HG03439 (cell line): ENCODE measurements around the gene IL17RC.

ENCODE experiments used
- ATAC-seq: cut with Tn5 transposase; IDR thresholded peaks from one replicate; pipeline ENCODE4 v1.9.1; 2021; ENCODE audit warnings: mild to moderate bottlenecking, moderate library complexity; ENCODE audit not compliant: unreplicated experiment

IL17RC gene

GRCh38 chr3:9976721-9977709 lies 60.1 kb downstream of the IL17RC start:
- no peak for ATAC-seq

DNA sequence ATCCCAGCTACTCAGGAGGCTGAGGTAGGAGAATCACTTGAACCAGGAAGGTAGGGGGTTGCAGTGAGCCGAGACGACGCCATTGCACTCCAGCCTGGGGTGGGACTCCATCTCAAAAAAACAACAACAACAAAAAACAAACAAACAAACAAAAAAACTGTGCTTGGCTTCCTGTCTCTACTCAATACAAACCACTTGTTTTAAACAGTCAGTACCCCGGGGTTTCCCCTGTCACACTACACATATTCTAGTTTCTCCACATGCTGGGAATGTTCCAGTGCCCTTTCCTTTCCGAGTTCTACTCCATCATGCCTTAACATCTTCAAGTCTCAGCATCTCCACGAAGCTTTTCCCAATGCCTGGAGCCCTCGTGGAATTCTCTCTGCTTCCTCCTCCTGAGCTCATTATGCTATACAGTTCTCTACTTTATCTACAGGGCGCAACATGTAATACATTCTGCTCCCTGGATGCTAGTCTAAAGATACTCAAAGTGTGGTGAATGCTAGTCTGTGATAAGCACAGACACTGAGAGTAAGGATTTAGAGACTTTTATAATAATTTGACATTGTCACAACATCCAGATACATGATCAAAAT lies 61.9 kb downstream of the IL17RC start:
- no peak for ATAC-seq

DNA sequence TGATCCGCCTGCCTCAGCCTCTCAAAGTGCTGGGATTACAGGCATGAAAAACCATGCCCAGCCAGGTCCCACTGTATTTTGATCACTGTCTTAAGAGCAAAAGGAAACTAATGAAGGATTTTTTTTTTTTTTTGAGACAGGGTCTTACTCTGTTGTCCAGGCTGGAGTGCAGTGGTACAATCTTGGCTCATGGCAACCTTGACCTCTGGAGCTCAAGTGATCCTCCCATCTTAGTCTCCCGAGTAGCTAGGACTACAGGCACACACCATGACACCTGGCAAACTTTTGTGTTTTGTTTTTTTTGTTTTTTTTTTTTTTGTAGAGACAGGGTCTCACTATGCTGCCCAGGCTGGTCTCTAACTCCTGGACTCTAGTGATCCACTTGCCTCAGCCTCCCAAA lies 63.4 kb downstream of the IL17RC start:
- ATAC-seq = no peak
